Cardiac muscle cell (in vitro differentiated cells and primary cell): Measurements from ENCODE around the gene RECQL5. TPM values are rescaled to one million over a fixed set of nuclear protein-coding genes. Genes with fewer than 3 reads are reported as not detected.
A peak's percentile ranks its signal among the peaks of the same experiment; 100 is the strongest.

Source experiments
- DNase-seq, 2 donors: peaks; one replicate each; pipeline versions ENCODE4 v3.0.0 to v3.0.0-alpha.2; 2010 to 2017; ENCODE audit warnings: low read depth in 1 of 2, low spot score in 1 of 2
- H3K27ac ChIP-seq: fragments of 200-600 bp; sonication (generic); 2 replicates; pipeline ENCODE4 v1.5.1; 2016
- H3K27me3 ChIP-seq: fragments of 200-600 bp; sonication (generic); 2 replicates; pipeline ENCODE4 v1.6.0; 2016; ENCODE audit warnings: control low read depth
- H3K36me3 ChIP-seq: fragments of 200-600 bp; sonication (generic); 2 replicates; pipeline ENCODE4 v1.5.1; 2016; ENCODE audit warnings: control low read depth
- H3K4me1 ChIP-seq: fragments of 200-600 bp; sonication (generic); 2 replicates; pipeline ENCODE4 v1.8.1; 2017; ENCODE audit warnings: low read depth, mild to moderate bottlenecking, mixed run types
- H3K4me3 ChIP-seq: fragments of 200-600 bp; sonication (generic); 2 replicates; pipeline ENCODE4 v1.5.1; 2016; ENCODE audit warnings: mild to moderate bottlenecking
- H3K9me3 ChIP-seq: fragments of 200-600 bp; sonication (generic); 2 replicates; pipeline ENCODE4 v1.5.1; 2017; ENCODE audit warnings: low read depth, mild to moderate bottlenecking, control low read depth
- polyA plus RNA-seq: library from polyadenylated mRNA; unstranded; fragments of >200 nt; fragmentation: Nextera tagmentation; extraction: Ambion mirVana; gene quantifications from 2 replicates; pipeline ENCODE4 v1.2.1, GENCODE V29; 2016
- total RNA-seq: library from RNA; depleted of rRNA; stranded (reverse); fragments of >200 nt; gene quantifications from 2 replicates; pipeline ENCODE4 v1.2.3, GENCODE V29; 2016
- TF ChIP-seq, protein P1 (sequence below): IDR thresholded peaks from 2 replicates; pipeline ENCODE4 v1.5.1; 2012; ENCODE audit warnings: low read depth, mild to moderate bottlenecking, low read length

The RECQL5 gene
- total and polyA plus RNA-seq, 2 experiments from 2014 or later, result 28.6 to 43.1 TPM

DNA sequence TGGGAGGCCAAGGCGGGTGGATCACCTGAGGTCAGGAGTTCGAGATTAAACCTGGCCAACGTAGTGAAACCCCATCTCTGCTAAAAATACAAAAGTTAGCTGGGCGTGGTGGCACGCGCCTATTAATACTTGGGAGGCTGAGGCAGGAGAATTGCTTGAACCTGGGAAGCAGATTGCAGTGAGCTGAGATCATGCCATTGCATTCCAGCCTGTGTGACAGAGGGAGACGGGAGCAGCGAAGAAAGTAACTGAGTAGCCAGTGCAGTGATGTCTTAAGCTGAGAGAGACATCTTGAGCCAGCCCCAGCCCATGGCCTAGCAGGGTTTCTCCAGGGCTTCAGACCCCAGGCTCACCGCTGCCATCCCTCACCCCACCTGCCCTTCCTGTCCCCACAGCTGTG lies 43.6 kb downstream of the RECQL5 start:
- DNase-seq, result no peak
- no peaks in the 10 kb centered on the region for H3K36me3 ChIP-seq

DNA sequence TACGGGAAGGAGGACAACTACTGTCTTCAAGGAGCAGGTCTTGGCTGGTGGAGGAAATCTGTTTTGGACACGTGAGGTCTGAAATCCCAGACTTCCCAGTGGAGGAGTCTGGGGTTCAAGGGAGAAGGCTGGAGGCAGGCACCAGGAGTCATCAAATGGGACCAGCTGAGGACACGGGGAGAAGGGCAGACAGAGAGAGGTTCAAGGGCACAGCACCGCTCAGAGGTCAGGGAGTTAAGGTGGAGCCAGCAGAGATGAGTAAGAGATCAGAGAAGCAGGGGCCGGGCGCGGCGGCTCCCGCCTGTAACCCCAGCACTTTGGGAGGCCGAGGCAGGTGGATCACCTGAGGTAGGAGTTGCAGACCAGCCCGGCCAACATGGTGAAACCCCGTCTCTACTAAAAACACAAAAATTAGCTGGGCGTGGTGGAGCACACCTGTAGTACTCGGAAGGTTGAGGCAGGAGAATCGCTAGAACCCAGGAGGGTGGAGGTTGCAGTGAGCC lies 44.1 kb downstream of the RECQL5 start:
- DNase-seq, result no peak
- no peak overlapping the region for H3K27ac ChIP-seq
- no peaks in the 10 kb centered on the region for H3K36me3 ChIP-seq
- H3K9me3 ChIP-seq, result no peaks in the 10 kb centered on the region
- H3K4me3 ChIP-seq, result no peak overlapping the region
- H3K4me1 ChIP-seq, result peaks cover 5% of the 10 kb centered on the region
- no peaks in the 10 kb centered on the region for H3K27me3 ChIP-seq
- TF ChIP-seq, protein P1, sequence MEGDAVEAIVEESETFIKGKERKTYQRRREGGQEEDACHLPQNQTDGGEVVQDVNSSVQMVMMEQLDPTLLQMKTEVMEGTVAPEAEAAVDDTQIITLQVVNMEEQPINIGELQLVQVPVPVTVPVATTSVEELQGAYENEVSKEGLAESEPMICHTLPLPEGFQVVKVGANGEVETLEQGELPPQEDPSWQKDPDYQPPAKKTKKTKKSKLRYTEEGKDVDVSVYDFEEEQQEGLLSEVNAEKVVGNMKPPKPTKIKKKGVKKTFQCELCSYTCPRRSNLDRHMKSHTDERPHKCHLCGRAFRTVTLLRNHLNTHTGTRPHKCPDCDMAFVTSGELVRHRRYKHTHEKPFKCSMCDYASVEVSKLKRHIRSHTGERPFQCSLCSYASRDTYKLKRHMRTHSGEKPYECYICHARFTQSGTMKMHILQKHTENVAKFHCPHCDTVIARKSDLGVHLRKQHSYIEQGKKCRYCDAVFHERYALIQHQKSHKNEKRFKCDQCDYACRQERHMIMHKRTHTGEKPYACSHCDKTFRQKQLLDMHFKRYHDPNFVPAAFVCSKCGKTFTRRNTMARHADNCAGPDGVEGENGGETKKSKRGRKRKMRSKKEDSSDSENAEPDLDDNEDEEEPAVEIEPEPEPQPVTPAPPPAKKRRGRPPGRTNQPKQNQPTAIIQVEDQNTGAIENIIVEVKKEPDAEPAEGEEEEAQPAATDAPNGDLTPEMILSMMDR, result no peak

More for the DNA sequence above, 43.6 kb downstream of the RECQL5 start:
- TF ChIP-seq, protein P1, result no peak
- peaks cover 5% of the 10 kb centered on the region for H3K4me1 ChIP-seq
- H3K4me3 ChIP-seq, result no peak overlapping the region
- no peak overlapping the region for H3K27ac ChIP-seq
- H3K9me3 ChIP-seq, result no peaks in the 10 kb centered on the region
- no peaks in the 10 kb centered on the region for H3K27me3 ChIP-seq

DNA sequence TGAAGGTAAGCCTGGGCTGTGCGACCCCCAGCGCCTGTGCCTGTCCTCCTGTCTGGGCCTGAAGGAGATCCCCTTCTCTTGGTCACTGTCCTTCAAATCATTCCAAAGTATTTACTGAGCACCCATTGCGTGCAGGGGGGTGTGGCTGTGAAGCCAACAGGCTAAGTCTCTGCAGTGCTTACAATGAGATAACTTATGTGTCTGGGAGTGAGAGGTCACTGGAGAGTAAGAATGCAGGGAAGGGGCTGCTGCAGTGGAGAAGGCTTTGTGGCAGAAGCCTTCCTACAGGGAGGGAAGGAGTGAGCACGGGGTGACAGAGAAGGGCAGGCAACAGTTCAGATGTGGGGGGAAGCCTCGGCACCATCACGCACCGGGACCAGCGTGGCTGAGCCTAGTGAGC lies 44.9 kb downstream of the RECQL5 start:
- Histone ChIP-seq H3K27me3 (no peaks in the 10 kb centered on the region), H3K9me3 (no peaks in the 10 kb centered on the region), H3K4me3 (no peak overlapping the region), H3K27ac (no peak overlapping the region), H3K4me1 (peaks cover 5% of the 10 kb centered on the region), H3K36me3 (no peaks in the 10 kb centered on the region)
- TF ChIP-seq, protein P1, result no peak
- DNase-seq, result no peak

DNA sequence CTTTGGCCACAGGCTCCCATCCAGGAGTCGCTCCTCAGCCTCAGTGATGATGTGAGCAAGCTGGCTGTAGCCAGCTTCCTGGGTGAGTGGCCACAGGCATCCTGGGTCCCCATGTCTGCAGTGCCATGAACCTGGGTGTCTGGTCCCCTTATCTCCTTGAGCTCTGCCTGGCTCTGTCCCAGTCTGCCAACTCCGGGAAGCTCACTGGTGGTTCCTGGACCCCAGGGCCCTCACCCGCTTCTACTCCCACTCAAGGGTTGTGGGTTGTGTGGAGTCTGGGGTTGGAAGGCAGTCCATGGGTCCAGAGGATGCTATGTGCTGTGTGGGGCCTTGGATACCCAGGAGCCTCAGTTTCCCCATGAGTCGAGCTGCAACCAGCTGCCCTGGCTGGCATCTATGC lies 45.5 kb downstream of the RECQL5 start:
- Histone ChIP-seq H3K4me1 (peaks cover 5% of the 10 kb centered on the region), H3K36me3 (no peaks in the 10 kb centered on the region), H3K27me3 (no peaks in the 10 kb centered on the region), H3K27ac (no peak overlapping the region), H3K4me3 (no peak overlapping the region), H3K9me3 (no peaks in the 10 kb centered on the region)
- no peak for DNase-seq
- TF ChIP-seq, protein P1, result no peak

DNA sequence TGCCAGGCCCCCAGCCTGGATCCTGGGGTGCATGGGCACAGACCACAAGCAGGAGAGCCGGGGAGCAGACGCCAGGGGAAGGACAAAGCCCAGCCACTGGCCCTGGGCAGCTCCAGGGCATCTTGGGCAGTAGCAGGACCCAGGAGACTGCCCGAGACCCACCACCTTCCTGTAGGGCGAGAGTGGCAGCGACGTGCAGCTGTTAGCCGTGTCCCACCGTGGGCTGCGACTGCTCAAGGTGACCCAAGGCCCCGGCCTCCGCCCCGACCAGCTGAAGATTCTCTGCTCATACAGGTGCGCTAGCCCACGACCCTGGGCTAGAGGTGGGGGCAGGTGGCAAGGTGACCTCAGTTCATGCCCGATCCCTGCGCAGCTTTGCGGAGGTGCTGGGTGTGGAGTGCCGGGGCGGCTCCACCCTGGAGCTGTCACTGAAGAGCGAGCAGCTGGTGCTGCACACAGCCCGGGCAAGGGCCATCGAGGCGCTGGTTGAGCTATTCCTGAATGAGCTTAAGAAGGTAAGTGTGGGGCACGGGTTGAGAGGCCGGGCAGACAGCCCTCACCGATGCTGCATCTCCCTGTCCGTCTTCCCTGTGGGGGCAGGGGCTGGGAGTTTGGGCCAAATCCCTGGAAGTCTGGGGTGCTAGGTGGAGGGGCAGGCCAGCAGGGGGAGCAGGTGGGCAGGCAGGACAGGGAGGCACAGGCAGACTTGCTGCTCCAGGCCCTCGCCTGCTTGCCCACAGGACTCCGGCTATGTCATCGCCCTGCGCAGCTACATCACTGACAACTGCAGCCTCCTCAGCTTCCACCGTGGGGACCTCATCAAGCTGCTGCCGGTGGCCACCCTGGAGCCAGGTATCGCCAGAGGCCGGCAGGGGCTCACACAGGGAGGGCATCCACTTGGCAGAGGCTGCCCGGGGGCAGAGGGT lies 47.2 kb downstream of the RECQL5 start:
- H3K4me1 ChIP-seq, result no peaks in the 10 kb centered on the region
- TF ChIP-seq, protein P1, result peak; percentile 64
- H3K9me3 ChIP-seq, result no peaks in the 10 kb centered on the region
- no peaks in the 10 kb centered on the region for H3K36me3 ChIP-seq
- no peak overlapping the region for H3K27ac ChIP-seq
- H3K4me3 ChIP-seq, result no peak overlapping the region
- DNase-seq, result peak; percentile 47 to 50
- H3K27me3 ChIP-seq, result no peaks in the 10 kb centered on the region
